Suprapubic skin (tissue), 4 donors: ENCODE measurements around the gene CCDC88C.

Experiments
- CTCF ChIP-seq, 2 donors: fragments of 200-600 bp in 1 of 2; fragments of 450-650 bp in 1 of 2; sonication (generic) in 1 of 2; IDR thresholded peaks; one replicate each; pipeline ENCODE4 v1.5.1; 2016 to 2019; ENCODE audit warnings: antibody characterized with exemption in 2 of 2, mild to moderate bottlenecking in 1 of 2, moderate library complexity in 1 of 2
- EP300 ChIP-seq: sonication (generic); formaldehyde crosslinking; IDR thresholded peaks from one replicate; pipeline ENCODE4 v1.6.1; 2017; ENCODE audit warnings: antibody characterized with exemption
- POLR2A ChIP-seq, 2 donors: fragments of 450-650 bp; IDR thresholded peaks; one replicate each; pipeline ENCODE4 v1.6.1; 2017; ENCODE audit warnings: antibody characterized with exemption in 2 of 2, mild to moderate bottlenecking in 2 of 2, moderate library complexity in 2 of 2
- POLR2AphosphoS5 ChIP-seq, 3 donors: sonication (generic); formaldehyde crosslinking; IDR thresholded peaks; one replicate each; pipeline ENCODE4 v1.6.1; 2017; ENCODE audit warnings: antibody characterized with exemption in 3 of 3

DNA sequence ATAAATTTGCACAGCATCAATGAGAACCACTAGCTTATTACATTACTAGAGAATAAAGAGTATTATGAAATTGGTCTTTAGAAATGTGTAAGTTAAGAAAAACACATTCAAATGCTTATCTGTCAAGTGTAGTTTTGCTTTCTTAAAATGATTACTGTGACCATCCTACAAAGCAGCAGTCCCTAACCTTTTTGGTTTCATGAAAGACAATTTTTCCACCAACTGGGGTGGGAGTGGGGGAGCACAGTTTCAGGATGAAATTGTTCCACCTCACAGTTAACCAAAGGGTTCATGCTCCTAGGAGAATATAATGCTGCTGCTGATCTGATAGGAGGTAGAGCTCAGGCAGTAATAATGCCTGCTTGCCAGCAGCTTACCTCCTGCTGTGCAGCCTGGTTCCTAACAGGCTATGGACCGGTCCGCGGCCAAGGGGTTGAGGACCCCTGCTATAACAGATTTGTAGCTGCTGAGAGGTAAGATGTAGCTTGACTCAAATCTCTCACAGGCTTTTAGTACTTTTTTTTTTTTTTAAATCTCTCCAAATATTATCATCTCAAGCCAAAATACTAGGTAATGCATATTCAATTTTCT is 47.1 kb upstream of the CCDC88C start:
- TF ChIP-seq CTCF (IDR thresholded peaks at IDR 0.05): no peak
- TF ChIP-seq POLR2AphosphoS5 (IDR thresholded peaks at IDR 0.05): no peak
- no peak for TF ChIP-seq POLR2A (IDR thresholded peaks at IDR 0.05)
- TF ChIP-seq EP300: no peak
